ENCODE data around the gene PELI3. TPM values are rescaled to one million over a fixed set of nuclear protein-coding genes. Genes with fewer than 3 reads are reported as not detected.

PELI3 gene
- total and polyA plus RNA-seq, 2 of the 8 experiments (the other 6 are each of a cell fraction or from before 2014, with no cell fraction given) = 5.2 to 7.6 TPM

GRCh38 chr11:66457826-66458225 is 8.9 kb upstream of the PELI3 start (continued):
- TF ChIP-seq, protein P1, sequence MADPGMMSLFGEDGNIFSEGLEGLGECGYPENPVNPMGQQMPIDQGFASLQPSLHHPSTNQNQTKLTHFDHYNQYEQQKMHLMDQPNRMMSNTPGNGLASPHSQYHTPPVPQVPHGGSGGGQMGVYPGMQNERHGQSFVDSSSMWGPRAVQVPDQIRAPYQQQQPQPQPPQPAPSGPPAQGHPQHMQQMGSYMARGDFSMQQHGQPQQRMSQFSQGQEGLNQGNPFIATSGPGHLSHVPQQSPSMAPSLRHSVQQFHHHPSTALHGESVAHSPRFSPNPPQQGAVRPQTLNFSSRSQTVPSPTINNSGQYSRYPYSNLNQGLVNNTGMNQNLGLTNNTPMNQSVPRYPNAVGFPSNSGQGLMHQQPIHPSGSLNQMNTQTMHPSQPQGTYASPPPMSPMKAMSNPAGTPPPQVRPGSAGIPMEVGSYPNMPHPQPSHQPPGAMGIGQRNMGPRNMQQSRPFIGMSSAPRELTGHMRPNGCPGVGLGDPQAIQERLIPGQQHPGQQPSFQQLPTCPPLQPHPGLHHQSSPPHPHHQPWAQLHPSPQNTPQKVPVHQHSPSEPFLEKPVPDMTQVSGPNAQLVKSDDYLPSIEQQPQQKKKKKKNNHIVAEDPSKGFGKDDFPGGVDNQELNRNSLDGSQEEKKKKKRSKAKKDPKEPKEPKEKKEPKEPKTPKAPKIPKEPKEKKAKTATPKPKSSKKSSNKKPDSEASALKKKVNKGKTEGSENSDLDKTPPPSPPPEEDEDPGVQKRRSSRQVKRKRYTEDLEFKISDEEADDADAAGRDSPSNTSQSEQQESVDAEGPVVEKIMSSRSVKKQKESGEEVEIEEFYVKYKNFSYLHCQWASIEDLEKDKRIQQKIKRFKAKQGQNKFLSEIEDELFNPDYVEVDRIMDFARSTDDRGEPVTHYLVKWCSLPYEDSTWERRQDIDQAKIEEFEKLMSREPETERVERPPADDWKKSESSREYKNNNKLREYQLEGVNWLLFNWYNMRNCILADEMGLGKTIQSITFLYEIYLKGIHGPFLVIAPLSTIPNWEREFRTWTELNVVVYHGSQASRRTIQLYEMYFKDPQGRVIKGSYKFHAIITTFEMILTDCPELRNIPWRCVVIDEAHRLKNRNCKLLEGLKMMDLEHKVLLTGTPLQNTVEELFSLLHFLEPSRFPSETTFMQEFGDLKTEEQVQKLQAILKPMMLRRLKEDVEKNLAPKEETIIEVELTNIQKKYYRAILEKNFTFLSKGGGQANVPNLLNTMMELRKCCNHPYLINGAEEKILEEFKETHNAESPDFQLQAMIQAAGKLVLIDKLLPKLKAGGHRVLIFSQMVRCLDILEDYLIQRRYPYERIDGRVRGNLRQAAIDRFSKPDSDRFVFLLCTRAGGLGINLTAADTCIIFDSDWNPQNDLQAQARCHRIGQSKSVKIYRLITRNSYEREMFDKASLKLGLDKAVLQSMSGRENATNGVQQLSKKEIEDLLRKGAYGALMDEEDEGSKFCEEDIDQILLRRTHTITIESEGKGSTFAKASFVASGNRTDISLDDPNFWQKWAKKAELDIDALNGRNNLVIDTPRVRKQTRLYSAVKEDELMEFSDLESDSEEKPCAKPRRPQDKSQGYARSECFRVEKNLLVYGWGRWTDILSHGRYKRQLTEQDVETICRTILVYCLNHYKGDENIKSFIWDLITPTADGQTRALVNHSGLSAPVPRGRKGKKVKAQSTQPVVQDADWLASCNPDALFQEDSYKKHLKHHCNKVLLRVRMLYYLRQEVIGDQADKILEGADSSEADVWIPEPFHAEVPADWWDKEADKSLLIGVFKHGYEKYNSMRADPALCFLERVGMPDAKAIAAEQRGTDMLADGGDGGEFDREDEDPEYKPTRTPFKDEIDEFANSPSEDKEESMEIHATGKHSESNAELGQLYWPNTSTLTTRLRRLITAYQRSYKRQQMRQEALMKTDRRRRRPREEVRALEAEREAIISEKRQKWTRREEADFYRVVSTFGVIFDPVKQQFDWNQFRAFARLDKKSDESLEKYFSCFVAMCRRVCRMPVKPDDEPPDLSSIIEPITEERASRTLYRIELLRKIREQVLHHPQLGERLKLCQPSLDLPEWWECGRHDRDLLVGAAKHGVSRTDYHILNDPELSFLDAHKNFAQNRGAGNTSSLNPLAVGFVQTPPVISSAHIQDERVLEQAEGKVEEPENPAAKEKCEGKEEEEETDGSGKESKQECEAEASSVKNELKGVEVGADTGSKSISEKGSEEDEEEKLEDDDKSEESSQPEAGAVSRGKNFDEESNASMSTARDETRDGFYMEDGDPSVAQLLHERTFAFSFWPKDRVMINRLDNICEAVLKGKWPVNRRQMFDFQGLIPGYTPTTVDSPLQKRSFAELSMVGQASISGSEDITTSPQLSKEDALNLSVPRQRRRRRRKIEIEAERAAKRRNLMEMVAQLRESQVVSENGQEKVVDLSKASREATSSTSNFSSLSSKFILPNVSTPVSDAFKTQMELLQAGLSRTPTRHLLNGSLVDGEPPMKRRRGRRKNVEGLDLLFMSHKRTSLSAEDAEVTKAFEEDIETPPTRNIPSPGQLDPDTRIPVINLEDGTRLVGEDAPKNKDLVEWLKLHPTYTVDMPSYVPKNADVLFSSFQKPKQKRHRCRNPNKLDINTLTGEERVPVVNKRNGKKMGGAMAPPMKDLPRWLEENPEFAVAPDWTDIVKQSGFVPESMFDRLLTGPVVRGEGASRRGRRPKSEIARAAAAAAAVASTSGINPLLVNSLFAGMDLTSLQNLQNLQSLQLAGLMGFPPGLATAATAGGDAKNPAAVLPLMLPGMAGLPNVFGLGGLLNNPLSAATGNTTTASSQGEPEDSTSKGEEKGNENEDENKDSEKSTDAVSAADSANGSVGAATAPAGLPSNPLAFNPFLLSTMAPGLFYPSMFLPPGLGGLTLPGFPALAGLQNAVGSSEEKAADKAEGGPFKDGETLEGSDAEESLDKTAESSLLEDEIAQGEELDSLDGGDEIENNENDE (IDR thresholded peaks at IDR 0.05; ENCODE audit: insufficient replicate concordance, low read length) = no peak
- TF ChIP-seq BRCA1 (IDR thresholded peaks at IDR 0.05; ENCODE audit: low read depth, low read length) (no peak), TEAD4 (IDR thresholded peaks at IDR 0.05; ENCODE audit: low read depth, low read length) (no peak)
